GM19328 (cell line): Measurements from ENCODE around the gene NAA20.

ENCODE experiments used
- ATAC-seq: cut with Tn5 transposase; IDR thresholded peaks from one replicate; pipeline ENCODE4 v1.9.1; 2021; ENCODE audit warnings: mild to moderate bottlenecking, moderate library complexity; ENCODE audit not compliant: unreplicated experiment

The NAA20 gene

GRCh38 chr20:20070871-20071726, 53.9 kb downstream of the NAA20 start:
- ATAC-seq: no peak

GRCh38 chr20:20073801-20074371, 56.7 kb downstream of the NAA20 start:
- ATAC-seq: no peak

GRCh38 chr20:20075032-20075431, 57.9 kb downstream of the NAA20 start:
- no peak for ATAC-seq

- no peak for ATAC-seq
Observed at GRCh38 chr20:20076297-20077065, 59.3 kb downstream of the NAA20 start.

GRCh38 chr20:20078041-20078440, 60.9 kb downstream of the NAA20 start:
- ATAC-seq: no peak

- ATAC-seq: no peak
Observed at GRCh38 chr20:20079102-20079784, 62.1 kb downstream of the NAA20 start.
